OCI-LY1 (cell line): ENCODE data around the gene P2RY2.

Experiments used
- H2AFZ ChIP-seq: fragments of 200-600 bp; sonication (generic), shearing (Covaris generic); 2 replicates; pipeline ENCODE4 v1.6.0; 2014; ENCODE audit warnings: antibody characterized with exemption, mild to moderate bottlenecking, low read length
- H3F3A ChIP-seq: fragments of 200-600 bp; sonication (generic), shearing (Covaris generic); 2 replicates; pipeline ENCODE4 v1.6.0; 2014; ENCODE audit warnings: mild to moderate bottlenecking, antibody characterized with exemption, low read length, moderate library complexity; ENCODE audit not compliant: insufficient read depth
- H3K27ac ChIP-seq: fragments of 200-600 bp; sonication (generic); 2 replicates; pipeline ENCODE4 v1.5.1; 2014; ENCODE audit warnings: low read length, mixed run types, mild to moderate bottlenecking, low read depth; ENCODE audit not compliant: poor library complexity, severe bottlenecking
- H3K27me3 ChIP-seq: fragments of 200-600 bp; sonication (generic); 2 replicates; pipeline ENCODE4 v1.6.0; 2014; ENCODE audit warnings: antibody characterized with exemption, mild to moderate bottlenecking, low read length, moderate library complexity; ENCODE audit not compliant: insufficient read depth
- H3K36me3 ChIP-seq: fragments of 200-600 bp; sonication (generic); 2 replicates; pipeline ENCODE4 v1.6.1; 2014; ENCODE audit warnings: mild to moderate bottlenecking, antibody characterized with exemption, low read length, moderate library complexity, mixed read lengths; ENCODE audit not compliant: insufficient read depth
- H3K4me1 ChIP-seq: fragments of 200-600 bp; sonication (generic); 2 replicates; pipeline ENCODE4 v1.5.1; 2014; ENCODE audit warnings: mild to moderate bottlenecking, low read length, moderate library complexity; ENCODE audit not compliant: insufficient read depth, severe bottlenecking
- H3K4me2 ChIP-seq: fragments of 200-600 bp; sonication (generic), shearing (Covaris generic); 2 replicates; pipeline ENCODE4 v1.6.1; 2014; ENCODE audit warnings: low read length
- H3K4me3 ChIP-seq: fragments of 200-600 bp; sonication (generic); 2 replicates; pipeline ENCODE4 v1.5.1; 2014; ENCODE audit warnings: low read length, low read depth, mild to moderate bottlenecking, mixed read lengths; ENCODE audit not compliant: poor library complexity, severe bottlenecking
- H3K79me2 ChIP-seq: fragments of 200-600 bp; shearing (Covaris generic); 2 replicates; pipeline ENCODE4 v1.6.1; 2016; ENCODE audit warnings: mixed run types, low read length, mixed read lengths; ENCODE audit not compliant: insufficient read depth
- H3K9ac ChIP-seq: fragments of 200-600 bp; sonication (generic), shearing (Covaris generic); 2 replicates; pipeline ENCODE4 v1.6.1; 2014; ENCODE audit warnings: mild to moderate bottlenecking, low read length, mixed read lengths
- H3K9me2 ChIP-seq: fragments of 200-600 bp; sonication (generic), shearing (Covaris generic); 2 replicates; pipeline ENCODE4 v1.6.1; 2014; ENCODE audit warnings: low read depth, mild to moderate bottlenecking, low read length, mixed read lengths
- H3K9me3 ChIP-seq: fragments of 200-600 bp; shearing (Covaris generic); 2 replicates; pipeline ENCODE4 v1.6.1; 2014; ENCODE audit warnings: low read length, mixed read lengths
- H4K20me1 ChIP-seq: fragments of 200-600 bp; sonication (generic), shearing (Covaris generic); 2 replicates; pipeline ENCODE4 v1.6.0; 2016; ENCODE audit warnings: mild to moderate bottlenecking, low read length; ENCODE audit not compliant: insufficient read depth
- EZH2 ChIP-seq: fragments of 200-600 bp; sonication (generic), shearing (Covaris generic); IDR thresholded peaks from 2 replicates; pipeline ENCODE4 v1.8.0; 2017; ENCODE audit warnings: borderline replicate concordance, mixed run types, mild to moderate bottlenecking, antibody characterized with exemption, low read length, moderate library complexity, mixed read lengths
- TF ChIP-seq, protein P1 (sequence below): fragments of 200-600 bp; sonication (generic), shearing (Covaris generic); IDR thresholded peaks from 2 replicates; pipeline ENCODE4 v1.5.1; 2017; ENCODE audit warnings: mild to moderate bottlenecking, antibody characterized with exemption, low read length, moderate library complexity, mixed read lengths

The P2RY2 gene

DNA sequence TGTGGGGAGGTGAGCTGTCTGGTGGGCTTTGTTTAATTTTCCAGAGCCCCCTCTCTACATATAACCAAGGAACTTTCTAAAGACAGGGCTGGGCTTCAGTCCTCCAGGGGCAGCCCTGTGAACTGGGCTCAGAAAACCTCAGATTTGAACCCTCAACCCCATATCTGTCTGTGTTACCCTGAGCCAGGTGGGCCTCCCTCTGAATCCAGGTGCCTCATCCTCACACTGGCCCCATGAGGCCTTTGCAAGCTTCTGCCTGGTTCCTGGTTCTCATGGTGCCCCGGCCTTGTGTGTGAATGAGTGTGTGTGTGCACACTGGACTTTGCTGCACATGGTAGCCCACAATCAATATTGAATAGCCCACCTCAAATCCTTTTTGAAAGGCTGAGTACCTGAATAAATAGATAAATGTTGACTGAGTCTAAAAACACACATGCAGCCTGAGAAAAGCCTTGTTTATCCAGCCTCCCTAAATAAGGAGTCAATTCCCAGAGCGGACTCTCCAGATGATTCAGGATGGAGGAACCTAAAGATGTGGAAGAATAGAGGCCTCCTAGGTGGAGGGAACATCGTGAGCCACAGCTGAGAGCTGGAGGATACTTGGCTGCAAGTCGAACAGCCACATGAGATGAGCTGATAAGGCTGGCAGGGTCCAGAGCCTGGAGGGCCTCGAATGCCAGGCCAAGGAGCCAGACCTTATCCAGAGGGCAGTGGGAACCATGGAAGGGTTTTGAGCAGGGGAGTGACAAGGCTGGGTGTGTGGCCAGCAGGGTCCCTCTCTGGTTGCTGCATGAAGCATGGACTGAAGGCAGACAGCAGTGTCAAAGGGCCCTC, 28.1 kb upstream of the P2RY2 start:
- Histone ChIP-seq H3K27ac (no peak overlapping the region), H3K9me2 (no peaks in the 10 kb centered on the region), H3F3A (no peaks in the 10 kb centered on the region), H3K27me3 (no peaks in the 10 kb centered on the region), H3K9ac (no peak overlapping the region), H4K20me1 (no peaks in the 10 kb centered on the region), H3K79me2 (no peaks in the 10 kb centered on the region), H3K4me2 (no peak overlapping the region), H3K9me3 (no peaks in the 10 kb centered on the region), H3K4me1 (peaks cover 15% of the 10 kb centered on the region), H3K4me3 (no peak overlapping the region), H2AFZ (no peak overlapping the region), H3K36me3 (no peaks in the 10 kb centered on the region)
- TF ChIP-seq, protein P1, sequence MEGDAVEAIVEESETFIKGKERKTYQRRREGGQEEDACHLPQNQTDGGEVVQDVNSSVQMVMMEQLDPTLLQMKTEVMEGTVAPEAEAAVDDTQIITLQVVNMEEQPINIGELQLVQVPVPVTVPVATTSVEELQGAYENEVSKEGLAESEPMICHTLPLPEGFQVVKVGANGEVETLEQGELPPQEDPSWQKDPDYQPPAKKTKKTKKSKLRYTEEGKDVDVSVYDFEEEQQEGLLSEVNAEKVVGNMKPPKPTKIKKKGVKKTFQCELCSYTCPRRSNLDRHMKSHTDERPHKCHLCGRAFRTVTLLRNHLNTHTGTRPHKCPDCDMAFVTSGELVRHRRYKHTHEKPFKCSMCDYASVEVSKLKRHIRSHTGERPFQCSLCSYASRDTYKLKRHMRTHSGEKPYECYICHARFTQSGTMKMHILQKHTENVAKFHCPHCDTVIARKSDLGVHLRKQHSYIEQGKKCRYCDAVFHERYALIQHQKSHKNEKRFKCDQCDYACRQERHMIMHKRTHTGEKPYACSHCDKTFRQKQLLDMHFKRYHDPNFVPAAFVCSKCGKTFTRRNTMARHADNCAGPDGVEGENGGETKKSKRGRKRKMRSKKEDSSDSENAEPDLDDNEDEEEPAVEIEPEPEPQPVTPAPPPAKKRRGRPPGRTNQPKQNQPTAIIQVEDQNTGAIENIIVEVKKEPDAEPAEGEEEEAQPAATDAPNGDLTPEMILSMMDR = no peak
- TF ChIP-seq EZH2 = no peak

DNA sequence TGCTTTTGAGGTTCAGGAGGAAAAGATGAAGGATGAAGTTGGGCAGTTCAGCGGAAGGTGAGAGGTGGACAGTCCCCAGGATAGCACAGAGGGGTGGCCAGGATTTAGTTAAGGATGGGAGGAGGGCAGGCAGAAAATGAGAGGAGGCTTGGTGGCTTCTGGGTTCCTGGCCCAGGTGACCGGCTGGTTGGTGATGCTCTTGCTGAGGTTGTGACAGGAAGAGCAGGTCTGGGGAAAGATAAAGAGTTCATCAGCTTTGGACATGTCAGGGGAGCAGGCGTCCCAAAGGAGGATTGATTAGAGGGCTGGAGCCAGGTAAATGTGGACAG, 27.6 kb upstream of the P2RY2 start:
- H3K79me2 ChIP-seq = no peaks in the 10 kb centered on the region
- H3K4me1 ChIP-seq = peaks cover 9% of the 10 kb centered on the region
- no peaks in the 10 kb centered on the region for H3K27me3 ChIP-seq
- H2AFZ ChIP-seq = no peak overlapping the region
- H3K9me3 ChIP-seq = no peaks in the 10 kb centered on the region
- H3K27ac ChIP-seq = no peak overlapping the region
- H3K9ac ChIP-seq = no peak overlapping the region
- no peak overlapping the region for H3K4me2 ChIP-seq
- TF ChIP-seq EZH2 = no peak
- TF ChIP-seq, protein P1 = no peak
- H3K4me3 ChIP-seq = no peak overlapping the region
- H4K20me1 ChIP-seq = no peaks in the 10 kb centered on the region
- no peaks in the 10 kb centered on the region for H3K36me3 ChIP-seq
- no peaks in the 10 kb centered on the region for H3K9me2 ChIP-seq
- H3F3A ChIP-seq = no peaks in the 10 kb centered on the region

DNA sequence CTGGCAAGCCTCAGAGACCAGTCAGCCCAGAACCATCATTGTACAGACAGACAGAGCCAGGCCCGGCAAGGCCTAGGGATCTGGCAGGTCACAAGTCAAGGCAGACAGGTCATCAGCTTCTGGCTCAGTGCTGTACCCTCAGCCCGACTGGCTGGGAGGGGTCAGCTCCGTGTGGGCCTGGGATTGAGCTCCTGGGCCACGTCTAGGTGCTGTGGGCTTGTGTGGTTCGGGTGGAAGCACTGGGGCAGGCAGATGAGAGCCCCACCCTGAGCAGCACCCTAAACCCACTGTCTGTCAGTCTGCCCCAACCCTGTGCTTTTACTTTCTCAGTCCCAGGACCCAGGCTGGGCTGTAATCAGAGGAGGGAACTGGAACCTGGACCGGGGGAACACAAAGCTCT, 26.9 kb upstream of the P2RY2 start:
- Histone ChIP-seq H3K4me1 (peaks cover 8% of the 10 kb centered on the region), H3F3A (no peaks in the 10 kb centered on the region)

More for the DNA sequence above, 26.9 kb upstream of the P2RY2 start:
- Histone ChIP-seq H3K79me2 (no peaks in the 10 kb centered on the region), H3K9me3 (no peaks in the 10 kb centered on the region), H3K4me3 (no peak overlapping the region), H3K4me2 (no peak overlapping the region), H3K9me2 (no peaks in the 10 kb centered on the region), H3K27ac (no peak overlapping the region), H4K20me1 (no peaks in the 10 kb centered on the region), H3K9ac (no peak overlapping the region), H2AFZ (no peak overlapping the region), H3K36me3 (no peaks in the 10 kb centered on the region), H3K27me3 (no peaks in the 10 kb centered on the region)
- TF ChIP-seq EZH2 = no peak
- TF ChIP-seq, protein P1 = no peak
